ENCODE results near the gene SELENOP.

Gene SELENOP

GRCh38 chr5:42787073-42787472, 24.6 kb downstream of the SELENOP start:
- CTCF ChIA-PET, result no interaction called here
- TF ChIP-seq, protein P1, sequence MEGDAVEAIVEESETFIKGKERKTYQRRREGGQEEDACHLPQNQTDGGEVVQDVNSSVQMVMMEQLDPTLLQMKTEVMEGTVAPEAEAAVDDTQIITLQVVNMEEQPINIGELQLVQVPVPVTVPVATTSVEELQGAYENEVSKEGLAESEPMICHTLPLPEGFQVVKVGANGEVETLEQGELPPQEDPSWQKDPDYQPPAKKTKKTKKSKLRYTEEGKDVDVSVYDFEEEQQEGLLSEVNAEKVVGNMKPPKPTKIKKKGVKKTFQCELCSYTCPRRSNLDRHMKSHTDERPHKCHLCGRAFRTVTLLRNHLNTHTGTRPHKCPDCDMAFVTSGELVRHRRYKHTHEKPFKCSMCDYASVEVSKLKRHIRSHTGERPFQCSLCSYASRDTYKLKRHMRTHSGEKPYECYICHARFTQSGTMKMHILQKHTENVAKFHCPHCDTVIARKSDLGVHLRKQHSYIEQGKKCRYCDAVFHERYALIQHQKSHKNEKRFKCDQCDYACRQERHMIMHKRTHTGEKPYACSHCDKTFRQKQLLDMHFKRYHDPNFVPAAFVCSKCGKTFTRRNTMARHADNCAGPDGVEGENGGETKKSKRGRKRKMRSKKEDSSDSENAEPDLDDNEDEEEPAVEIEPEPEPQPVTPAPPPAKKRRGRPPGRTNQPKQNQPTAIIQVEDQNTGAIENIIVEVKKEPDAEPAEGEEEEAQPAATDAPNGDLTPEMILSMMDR (IDR thresholded peaks at IDR 0.05; ENCODE audit: insufficient read depth, low read length, missing control alignments), result no peak
- POLR2A ChIA-PET, result no interaction called here
- H3K4me3 ChIP-seq (ENCODE audit: low read depth, low read length), result no peak overlapping the region
- no peak for DNase-seq (ENCODE audit: low read depth, low spot score)

- ChIA-PET POLR2A (no interaction called here), CTCF (no interaction called here)
- no peak for DNase-seq (ENCODE audit: low read depth, low spot score)
- TF ChIP-seq, protein P1 (IDR thresholded peaks at IDR 0.05; ENCODE audit: insufficient read depth, low read length, missing control alignments), result no peak
- no peak overlapping the region for H3K4me3 ChIP-seq (ENCODE audit: low read depth, low read length)
Observed at GRCh38 chr5:42785756-42786155, 25.9 kb downstream of the SELENOP start.

DNA sequence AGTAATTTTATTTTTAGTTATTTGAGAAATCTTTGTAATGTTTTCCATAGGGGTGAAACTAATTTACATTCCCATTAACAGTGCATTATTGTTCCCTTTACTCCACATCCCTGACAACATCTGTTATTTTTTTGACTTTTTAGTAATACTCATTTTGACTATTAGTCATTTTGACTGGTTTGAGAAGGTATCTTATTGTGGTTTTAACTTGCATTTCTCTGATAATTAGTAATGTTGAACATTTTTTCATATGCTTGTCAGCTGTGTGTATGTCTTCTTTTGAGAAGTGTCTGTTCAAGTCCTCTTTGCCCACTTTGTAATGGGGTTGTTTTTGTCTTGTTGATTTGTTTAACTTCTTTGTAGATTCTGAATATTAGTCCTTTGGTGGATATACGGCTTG, 27.6 kb downstream of the SELENOP start:
- DNase-seq (ENCODE audit: low read depth, low spot score), result no peak
- CTCF ChIA-PET, result no interaction called here
- TF ChIP-seq, protein P1 (IDR thresholded peaks at IDR 0.05; ENCODE audit: insufficient read depth, low read length, missing control alignments), result no peak
- H3K4me3 ChIP-seq (ENCODE audit: low read depth, low read length), result no peak overlapping the region
- POLR2A ChIA-PET, result no interaction called here

- ChIA-PET POLR2A (interaction anchor here (0.6 kb wide), 1 partner anchor 114 kb away, joined by 3 read pairs; no protein-coding TSS in a partner anchor), CTCF (interaction anchor here (1.7 kb wide), 1 partner anchor 14 kb away, joined by 5 read pairs; no protein-coding TSS in a partner anchor)
- DNase-seq (ENCODE audit: low read depth, low spot score), result no peak
- TF ChIP-seq, protein P1 (IDR thresholded peaks at IDR 0.05; ENCODE audit: insufficient read depth, low read length, missing control alignments), result no peak
- H3K4me3 ChIP-seq (ENCODE audit: low read depth, low read length), result no peak overlapping the region
Observed at GRCh38 chr5:42781584-42781983, 30.1 kb downstream of the SELENOP start.

- TF ChIP-seq, protein P1 (IDR thresholded peaks at IDR 0.05; ENCODE audit: insufficient read depth, low read length, missing control alignments), result no peak
- ChIA-PET CTCF (no interaction called here), POLR2A (no interaction called here)
- DNase-seq (ENCODE audit: low read depth, low spot score), result no peak
- H3K4me3 ChIP-seq (ENCODE audit: low read depth, low read length), result no peak overlapping the region
Observed at GRCh38 chr5:42779083-42779482, 32.6 kb downstream of the SELENOP start.

DNA sequence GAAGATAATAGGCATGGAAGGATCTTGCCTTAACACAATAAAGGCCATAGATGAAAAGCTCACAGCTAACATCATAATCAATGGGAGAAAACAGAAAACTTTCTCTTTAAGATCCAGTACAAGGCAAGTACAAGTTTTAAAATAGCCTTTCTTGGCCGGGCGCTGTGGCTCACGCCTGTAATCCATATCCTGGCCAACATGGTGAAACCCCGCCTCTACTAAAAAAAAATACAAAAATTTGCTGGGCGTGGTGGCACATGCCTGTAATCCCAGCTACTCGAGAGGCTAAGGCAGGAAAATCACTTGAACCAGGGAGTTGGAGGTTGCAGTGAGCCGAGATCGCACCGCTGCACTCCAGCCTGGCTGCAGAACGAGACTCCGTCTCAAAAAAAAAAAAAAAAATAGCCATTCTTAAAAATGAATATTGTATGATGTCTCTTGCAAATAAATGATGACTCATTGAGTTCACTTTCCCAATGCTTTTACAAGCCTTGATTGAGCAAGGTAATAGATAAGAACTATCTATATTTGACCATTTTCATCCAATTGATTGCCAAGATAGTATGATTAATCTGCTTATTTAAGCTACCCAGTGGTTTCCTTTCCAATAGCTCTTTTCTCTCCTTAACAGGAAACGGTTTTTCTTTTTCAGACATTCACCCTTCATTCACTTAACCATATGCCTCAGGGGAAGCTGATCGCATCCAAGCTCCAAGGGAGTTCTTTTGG, 39.3 kb downstream of the SELENOP start:
- no peak overlapping the region for H3K4me3 ChIP-seq (ENCODE audit: low read depth, low read length)
- ChIA-PET CTCF (interaction anchor here (1.0 to 1.1 kb wide), 2 partner anchors 117 to 715 kb away, joined by 3 read pairs; no protein-coding TSS in a partner anchor), POLR2A (no interaction called here)
- TF ChIP-seq, protein P1 (IDR thresholded peaks at IDR 0.05; ENCODE audit: insufficient read depth, low read length, missing control alignments), result no peak
- DNase-seq (ENCODE audit: low read depth, low spot score), result no peak
